GM12878 (cell line): ENCODE measurements around the gene ACSL1. TPM values are rescaled to one million over a fixed set of nuclear protein-coding genes. Genes with fewer than 3 reads are reported as not detected.

ENCODE experiments used
- ATAC-seq: fragments of 200-7000 bp; cut with Tn5 transposase; 3 replicates; pipeline ENCODE4 v1.9.1; 2020; ENCODE audit warnings: mild to moderate bottlenecking, moderate library complexity
- BruUV-seq: library from RNA; stranded (reverse); fragments of 400-500 nt; replicated peaks from 2 replicates; lab custom pipeline; 2021; lab: Mats Ljungman, UMichigan
- CTCF ChIA-PET: fragments of 300-600 bp; sonication (Branson Sonifier 250); formaldehyde crosslinking; extraction: SDS; loops from one replicate; lab custom pipeline; 2021; ENCODE audit warnings: inconsistent platforms; lab: Yijun Ruan, JAX
- POLR2A ChIA-PET: fragments of 350-600 bp; formaldehyde crosslinking; extraction: SDS; loops from one replicate; lab custom pipeline; 2021; ENCODE audit warnings: inconsistent platforms; lab: Charles Lee
- RAD21 ChIA-PET: fragments of 300-600 bp; sonication (Branson Sonifier 250); formaldehyde crosslinking; loops from one replicate; lab custom pipeline; 2023; ENCODE audit warnings: antibody characterized with exemption; ENCODE audit not compliant: unreplicated experiment; lab: Charles Lee
- SMC1A ChIA-PET: fragments of 300-600 bp; sonication (Branson Sonifier 250); formaldehyde crosslinking; loops from one replicate; lab custom pipeline; 2023; ENCODE audit not compliant: unreplicated experiment, uncharacterized antibody; lab: Charles Lee
- DNase-seq: peaks from one replicate; pipeline ENCODE4 v3.0.0-alpha.2; 2011; ENCODE audit warnings: low read depth, low spot score
- FAIRE-seq: peaks from 3 replicates; lab custom pipeline; 2011; peaks lifted over from hg19 to GRCh38; lab: Jason Lieb, UNC
- H2AFZ ChIP-seq: 2 replicates; pipeline ENCODE4 v1.6.0; 2011; ENCODE audit warnings: low read depth, low read length, control low read depth; ENCODE audit not compliant: control insufficient read depth
- H3K27ac ChIP-seq: 2 replicates; pipeline ENCODE4 v1.5.1; 2011; ENCODE audit warnings: control low read depth; ENCODE audit not compliant: control insufficient read depth, insufficient read depth
- H3K27me3 ChIP-seq, 2 experiments: replicated peaks in 1 of 2; 2 replicates each; pipeline versions ENCODE4 v1.6.0 to v1.6.1; 2011; ENCODE audit warnings: low read length in 1 of 2; ENCODE audit not compliant: control insufficient read depth in 2 of 2, insufficient read depth in 2 of 2
- H3K36me3 ChIP-seq, 2 experiments: 2 replicates each; pipeline ENCODE4 v1.5.1; 2011; ENCODE audit warnings: low read length in 1 of 2; ENCODE audit not compliant: control insufficient read depth in 2 of 2, insufficient read depth in 2 of 2
- H3K4me1 ChIP-seq: 2 replicates; pipeline ENCODE4 v1.6.1; 2011; ENCODE audit warnings: mild to moderate bottlenecking, low read length, moderate library complexity, mixed read lengths; ENCODE audit not compliant: control insufficient read depth, insufficient read depth
- H3K4me2 ChIP-seq: 2 replicates; pipeline ENCODE4 v1.6.0; 2011; ENCODE audit warnings: control low read depth; ENCODE audit not compliant: control insufficient read depth, insufficient read depth
- H3K4me3 ChIP-seq: fragments of 200-600 bp; sonication (generic); 2 replicates; pipeline ENCODE4 v1.5.1; 2016
- H3K79me2 ChIP-seq: 2 replicates; pipeline ENCODE4 v1.6.0; 2011; ENCODE audit warnings: low read length; ENCODE audit not compliant: control insufficient read depth, insufficient read depth
- H3K9ac ChIP-seq: 2 replicates; pipeline ENCODE4 v1.8.0; 2011; ENCODE audit warnings: low read length, control low read depth, mixed read lengths; ENCODE audit not compliant: control insufficient read depth, insufficient read depth
- H3K9me3 ChIP-seq: replicated peaks from 3 replicates; pipeline ENCODE4 v1.5.1; 2011; ENCODE audit warnings: mild to moderate bottlenecking, low read length; ENCODE audit not compliant: control insufficient read depth, insufficient read depth
- H4K20me1 ChIP-seq: 2 replicates; pipeline ENCODE4 v1.6.0; 2011; ENCODE audit not compliant: control insufficient read depth, insufficient read depth
- BCL11A ChIP-seq: IDR thresholded peaks from 2 replicates; pipeline ENCODE4 v1.6.1; 2011; ENCODE audit warnings: low read depth, low read length
- CBX3 ChIP-seq: fragments of 200-600 bp; sonication (generic); IDR thresholded peaks from 2 replicates; pipeline ENCODE4 v1.6.1; 2016; ENCODE audit warnings: low read depth, borderline replicate concordance
- EP300 ChIP-seq, 2 experiments: fragments of 150-350 bp in 1 of 2; IDR thresholded peaks; 2 replicates each; pipeline ENCODE4 v1.6.1; 2011 to 2012; ENCODE audit warnings: low read depth in 2 of 2, low read length in 2 of 2, borderline replicate concordance in 1 of 2, improper control_type of control experiment in 1 of 2, inconsistent platforms in 1 of 2; ENCODE audit not compliant: control insufficient read depth in 1 of 2
- IRF4 ChIP-seq: IDR thresholded peaks from 2 replicates; pipeline ENCODE4 v1.6.1; 2011; ENCODE audit warnings: low read depth, low read length
- MEF2B ChIP-seq: fragments of 450-650 bp; IDR thresholded peaks from 2 replicates; pipeline ENCODE4 v1.6.1; 2018; ENCODE audit warnings: mild to moderate bottlenecking, moderate library complexity; ENCODE audit not compliant: partially characterized antibody, poor library complexity, severe bottlenecking
- NR2C1 ChIP-seq: fragments of 450-650 bp; IDR thresholded peaks from 2 replicates; pipeline ENCODE4 v1.6.1; 2017; ENCODE audit warnings: antibody characterized with exemption, mild to moderate bottlenecking, moderate library complexity
- POLR2A ChIP-seq: IDR thresholded peaks from 2 replicates; pipeline ENCODE4 v1.6.1; 2011; ENCODE audit warnings: low read depth, mild to moderate bottlenecking, low read length
- POLR2AphosphoS5 ChIP-seq: IDR thresholded peaks from 2 replicates; pipeline ENCODE4 v1.6.1; 2011; ENCODE audit warnings: mild to moderate bottlenecking, low read length, inconsistent platforms
- RELB ChIP-seq: fragments of 450-650 bp; IDR thresholded peaks from 2 replicates; pipeline ENCODE4 v1.6.1; 2017; ENCODE audit warnings: low read depth, mild to moderate bottlenecking, moderate library complexity
- ZBTB11 ChIP-seq: fragments of 450-650 bp; formaldehyde crosslinking; IDR thresholded peaks from 2 replicates; pipeline ENCODE4 v1.5.0; 2022; ENCODE audit warnings: mild to moderate bottlenecking, missing genetic modification characterization
- whole genome bisulfite sequencing: methylation state at CpG from one replicate; pipeline ENCODE4 v1.1.6; 2016; ENCODE audit warnings: low lambda C conversion rate; ENCODE audit not compliant: insufficient replicate concordance, insufficient coverage; ENCODE audit errors: missing lambda C conversion rate; 5-methylcytosine and 5-hydroxymethylcytosine counted together
- in situ Hi-C: fragments of 300-500 bp; cut with MboI; formaldehyde crosslinking; loops from 9 replicates; pipeline ENCODE4 v1.14.3; 2018; ENCODE audit warnings: mixed read lengths
- intact Hi-C: fragments of 100-400 bp; cut with micrococcal nuclease; formaldehyde crosslinking; loops from one replicate; pipeline ENCODE4 v1.14.2; 2022; ENCODE audit not compliant: unreplicated experiment
- polyA plus RNA-seq, 11 experiments: library from polyadenylated mRNA; depleted of rRNA in 4 of 11; unstranded in 6 of 11; stranded (reverse) in 5 of 11; fragments of >200 nt; fragmentation: Nextera tagmentation in 4 of 11; fragmentation: Illumina TruSeq in 1 of 11; extraction: Ambion mirVana in 4 of 11; extraction: Trizol in 1 of 11; gene quantifications; 1 replicate in 1 of 11; 2 replicates in 10 of 11; pipeline versions ENCODE4 v1.2.1 to v1.2.3, GENCODE V29; 2011 to 2016; ENCODE audit warnings: inconsistent platforms in 2 of 11, missing spikeins in 2 of 11, low read depth in 1 of 11
- total RNA-seq, 4 experiments: library from RNA; depleted of rRNA in 3 of 4; stranded (reverse); fragments of >200 nt in 3 of 4; fragmentation: Illumina TruSeq in 1 of 4; extraction: Trizol in 1 of 4; gene quantifications; 2 replicates each; pipeline versions ENCODE4 v1.2.1 to v1.2.3, GENCODE V29; 2013 to 2021

ACSL1 gene
- total and polyA plus RNA-seq, 10 of the 15 experiments (the other 5 are each of a cell fraction or from before 2014, with no cell fraction given), result 30.7 to 68.1 (median 58.7) TPM

- no peak for FAIRE-seq
Measured at GRCh38 chr4:184833046-184833838, 7.5 kb upstream of the ACSL1 start.

More at GRCh38 chr4:184833046-184833838, 7.5 kb upstream of the ACSL1 start:
- ATAC-seq, result peak; percentile 50; the same call in 2 of the 3 replicates
- Histone ChIP-seq H3K9me3 (no peaks in the 10 kb centered on the region), H3K27me3 (no peaks in the 10 kb centered on the region; a peak in 1 of 4 replicates), H3K4me2 (no peak overlapping the region), H3K9ac (no peak overlapping the region), H2AFZ (no peak overlapping the region), H3K27ac (no peak overlapping the region), H3K36me3 (no peaks in the 10 kb centered on the region), H3K79me2 (no peaks in the 10 kb centered on the region), H4K20me1 (no peaks in the 10 kb centered on the region), H3K4me3 (no peak overlapping the region), H3K4me1 (no peaks in the 10 kb centered on the region)
- intact Hi-C loops, result no loop called here
- BruUV-seq, result no TSS peak
- POLR2A ChIA-PET, result interaction anchor here (0.6 to 1.0 kb wide), 2 partner anchors 11 to 368 kb away, joined by 3 to 4 read pairs; no protein-coding TSS in a partner anchor
- in situ Hi-C loops, result no loop called here
- CTCF ChIA-PET, result no interaction called here
- RAD21 ChIA-PET, result no interaction called here
- SMC1A ChIA-PET, result interaction anchor here (1.0 to 1.7 kb wide), 3 partner anchors 11 to 61 kb away, joined by 3 to 12 read pairs (median 4); no protein-coding TSS in a partner anchor
- 46% methylated on average over 10 of the region's 10 CpGs for WGBS
- TF ChIP-seq POLR2A, result no peak
- TF ChIP-seq ZBTB11 (CRISPR knock-in tag), result no peak
- no peak for TF ChIP-seq BCL11A
- TF ChIP-seq EP300 (IDR thresholded peaks at IDR 0.05; ENCODE audit: borderline replicate concordance in 1 of 2, control insufficient read depth in 1 of 2, low read depth in 2 of 2, low read length in 2 of 2), result no peak
- no peak for TF ChIP-seq POLR2AphosphoS5
- TF ChIP-seq MEF2B, result no peak
- TF ChIP-seq CBX3, result no peak
- no peak for TF ChIP-seq NR2C1
- TF ChIP-seq RELB, result no peak
- TF ChIP-seq IRF4, result no peak
- no peak for DNase-seq
